B cell (primary cell): ENCODE data around the gene RELCH. TPM values are rescaled to one million over a fixed set of nuclear protein-coding genes. Genes with fewer than 3 reads are reported as not detected.

ENCODE experiments used
- ATAC-seq: fragments of 200-7000 bp; cut with Tn5 transposase; one replicate; pipeline ENCODE4 v1.10.0; 2021; ENCODE audit warnings: low read depth, mild to moderate bottlenecking, moderate number of reproducible peaks, moderate library complexity
- CTCF ChIA-PET: fragments of 350-600 bp; sonication (Branson Sonifier 250); formaldehyde crosslinking; loops from one replicate; lab custom pipeline; 2021; ENCODE audit warnings: antibody characterized with exemption, inconsistent platforms; lab: Charles Lee
- POLR2A ChIA-PET: fragments of 350-600 bp; sonication (Branson Sonifier 250); formaldehyde crosslinking; loops from one replicate; lab custom pipeline; 2021; ENCODE audit warnings: antibody characterized with exemption; lab: Charles Lee
- DNase-seq: peaks from one replicate; pipeline ENCODE4 v3.0.0; 2013
- H2AFZ ChIP-seq: 2 replicates; pipeline ENCODE4 v1.6.1; 2012; ENCODE audit warnings: mild to moderate bottlenecking, low read depth, low read length; ENCODE audit not compliant: insufficient read depth, poor library complexity, severe bottlenecking
- H3K27ac ChIP-seq, 2 donors: 1 replicate in 1 of 2; 2 replicates in 1 of 2; pipeline ENCODE4 v1.5.1; 2012 to 2013; ENCODE audit warnings: low read length in 2 of 2, mild to moderate bottlenecking in 2 of 2, moderate library complexity in 1 of 2
- H3K27me3 ChIP-seq, 4 experiments: fragments of 200-600 bp in 1 of 4; sonication (generic) in 1 of 4; replicated peaks in 1 of 4; 1 replicate in 2 of 4; 2 replicates in 2 of 4; pipeline versions ENCODE4 v1.6.1 to v1.7.0; 2013 to 2016; ENCODE audit warnings: low read length in 3 of 4, mild to moderate bottlenecking in 2 of 4, mixed read lengths in 1 of 4, moderate library complexity in 1 of 4; ENCODE audit not compliant: insufficient read depth in 4 of 4, control insufficient read depth in 3 of 4; ENCODE audit errors: control extremely low read depth in 1 of 4
- H3K36me3 ChIP-seq, 2 experiments: replicated peaks in 1 of 2; 1 replicate in 1 of 2; 2 replicates in 1 of 2; pipeline versions ENCODE4 v1.6.1 to v1.7.1; 2013; ENCODE audit warnings: low read length in 1 of 2; ENCODE audit not compliant: insufficient read depth in 2 of 2, control insufficient read depth in 1 of 2; ENCODE audit errors: control extremely low read depth in 1 of 2, extremely low read depth in 1 of 2
- H3K4me1 ChIP-seq, 2 donors: fragments of 200-600 bp in 1 of 2; sonication (generic) in 1 of 2; 1 replicate in 1 of 2; 2 replicates in 1 of 2; pipeline versions ENCODE4 v1.5.1 to v1.6.1; 2013 to 2017; ENCODE audit warnings: low read length in 2 of 2; ENCODE audit not compliant: control insufficient read depth in 2 of 2, insufficient read depth in 2 of 2
- H3K4me2 ChIP-seq: replicated peaks from 2 replicates; pipeline ENCODE3; 2012; ENCODE audit warnings: mild to moderate bottlenecking, low read depth, low read length; ENCODE audit not compliant: poor library complexity, severe bottlenecking
- H3K4me3 ChIP-seq, 5 experiments: fragments of 200-600 bp in 1 of 5; sonication (generic) in 1 of 5; 1 replicate in 3 of 5; 2 replicates in 2 of 5; pipeline versions ENCODE4 v1.5.1 to v1.7.0; 2011 to 2016; ENCODE audit warnings: low read length in 4 of 5, mild to moderate bottlenecking in 4 of 5, low read depth in 2 of 5, control low read depth in 1 of 5, moderate library complexity in 1 of 5; ENCODE audit not compliant: insufficient read depth in 1 of 5; ENCODE audit errors: control extremely low read depth in 1 of 5, extremely low read depth in 1 of 5
- H3K79me2 ChIP-seq: fragments of 200-600 bp; sonication (generic); one replicate; pipeline ENCODE4 v1.6.0; 2016; ENCODE audit warnings: low read length; ENCODE audit not compliant: control insufficient read depth, insufficient read depth
- H3K9ac ChIP-seq: fragments of 200-600 bp; sonication (generic); 2 replicates; pipeline ENCODE4 v1.6.1; 2017; ENCODE audit warnings: mild to moderate bottlenecking, low read length, moderate library complexity
- H3K9me3 ChIP-seq, 3 donors: one replicate each; pipeline versions ENCODE4 v1.6.1 to v1.7.1; 2013; ENCODE audit warnings: low read length in 2 of 3; ENCODE audit not compliant: control insufficient read depth in 2 of 3, insufficient read depth in 1 of 3; ENCODE audit errors: control extremely low read depth in 1 of 3
- H4K20me1 ChIP-seq: 2 replicates; pipeline ENCODE4 v1.6.0; 2012; ENCODE audit warnings: mild to moderate bottlenecking, low read length; ENCODE audit not compliant: insufficient read depth, control insufficient read depth, poor library complexity, severe bottlenecking
- H3K27ac Mint-ChIP-seq: one replicate; pipeline ENCODE4 v1.8.0; 2021; ENCODE audit warnings: mixed read lengths
- H3K27me3 Mint-ChIP-seq: one replicate; pipeline ENCODE4 v1.8.0; 2021; ENCODE audit warnings: mixed read lengths
- H3K4me1 Mint-ChIP-seq: one replicate; pipeline ENCODE4 v1.8.0; 2021; ENCODE audit warnings: mixed read lengths
- H3K4me3 Mint-ChIP-seq: one replicate; pipeline ENCODE4 v1.8.0; 2021; ENCODE audit warnings: mixed read lengths
- H3K9me3 Mint-ChIP-seq: one replicate; pipeline ENCODE4 v1.8.0; 2022; ENCODE audit warnings: mixed read lengths; ENCODE audit not compliant: insufficient read depth
- EZH2 ChIP-seq: IDR thresholded peaks from 2 replicates; pipeline ENCODE4 v1.6.1; 2012; ENCODE audit warnings: borderline replicate concordance, low read depth, mild to moderate bottlenecking, moderate library complexity, low read length; ENCODE audit not compliant: insufficient read depth, poor library complexity, severe bottlenecking
- WGBS: methylation state at CpG from one replicate; pipeline ENCODE4 v1.1.5; 2013; ENCODE audit warnings: missing lambda C conversion rate; ENCODE audit not compliant: insufficient coverage; 5-methylcytosine and 5-hydroxymethylcytosine counted together
- intact Hi-C: fragments of 100-400 bp; cut with micrococcal nuclease; formaldehyde crosslinking; loops from one replicate; pipeline ENCODE4 v1.10.0; 2022
- polyA plus RNA-seq: library from polyadenylated mRNA; depleted of rRNA; stranded (reverse); fragments of >200 nt; gene quantifications from 2 replicates; pipeline ENCODE4 v1.2.3, GENCODE V29; 2012
- total RNA-seq, 2 donors: library from RNA; stranded (reverse); fragments of 120-200 nt in 1 of 2; gene quantifications; 1 replicate in 1 of 2; 2 replicates in 1 of 2; pipeline versions ENCODE4 v1.2.3 to v1.2.4, GENCODE V29; 2013 to 2022
- TF ChIP-seq, protein P1 (sequence below): fragments of 200-600 bp; IDR thresholded peaks from one replicate; pipeline ENCODE4 v1.8.0; 2022; ENCODE audit warnings: antibody characterized with exemption, mild to moderate bottlenecking

The RELCH gene
- total and polyA plus RNA-seq, 2 donors (not counting 1 experiment from before 2014, with no cell fraction given), result 17.6 to 77.9 TPM

- ATAC-seq (no peak), DNase-seq (no peak)
- Mint-ChIP-seq H3K9me3 (no peaks in the 10 kb centered on the region), H3K4me1 (peaks cover 17% of the 10 kb centered on the region), H3K27me3 (no peaks in the 10 kb centered on the region), H3K4me3 (no peak overlapping the region), H3K27ac (no peak overlapping the region)
- intact Hi-C loops, result no loop called here
- H3K4me1 ChIP-seq, result peaks cover 0 to 5% of the 10 kb centered on the region in 2 donors
- no peaks in the 10 kb centered on the region for H4K20me1 ChIP-seq
- peaks cover 14% of the 10 kb centered on the region for H3K79me2 ChIP-seq
- CTCF ChIA-PET, result interaction anchor here (1.3 to 1.4 kb wide), 2 partner anchors 20 to 74 kb away, joined by 3 read pairs; no protein-coding TSS in a partner anchor
- no peak for TF ChIP-seq EZH2
- TF ChIP-seq, protein P1, sequence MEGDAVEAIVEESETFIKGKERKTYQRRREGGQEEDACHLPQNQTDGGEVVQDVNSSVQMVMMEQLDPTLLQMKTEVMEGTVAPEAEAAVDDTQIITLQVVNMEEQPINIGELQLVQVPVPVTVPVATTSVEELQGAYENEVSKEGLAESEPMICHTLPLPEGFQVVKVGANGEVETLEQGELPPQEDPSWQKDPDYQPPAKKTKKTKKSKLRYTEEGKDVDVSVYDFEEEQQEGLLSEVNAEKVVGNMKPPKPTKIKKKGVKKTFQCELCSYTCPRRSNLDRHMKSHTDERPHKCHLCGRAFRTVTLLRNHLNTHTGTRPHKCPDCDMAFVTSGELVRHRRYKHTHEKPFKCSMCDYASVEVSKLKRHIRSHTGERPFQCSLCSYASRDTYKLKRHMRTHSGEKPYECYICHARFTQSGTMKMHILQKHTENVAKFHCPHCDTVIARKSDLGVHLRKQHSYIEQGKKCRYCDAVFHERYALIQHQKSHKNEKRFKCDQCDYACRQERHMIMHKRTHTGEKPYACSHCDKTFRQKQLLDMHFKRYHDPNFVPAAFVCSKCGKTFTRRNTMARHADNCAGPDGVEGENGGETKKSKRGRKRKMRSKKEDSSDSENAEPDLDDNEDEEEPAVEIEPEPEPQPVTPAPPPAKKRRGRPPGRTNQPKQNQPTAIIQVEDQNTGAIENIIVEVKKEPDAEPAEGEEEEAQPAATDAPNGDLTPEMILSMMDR, result no peak
- H3K9ac ChIP-seq, result no peak overlapping the region
- H3K36me3 ChIP-seq, result peaks cover 0 to 3% of the 10 kb centered on the region in 2 experiments
- H3K27ac ChIP-seq, result no peak overlapping the region
- POLR2A ChIA-PET, result no interaction called here
- no peaks in the 10 kb centered on the region for H3K27me3 ChIP-seq
- no peak overlapping the region for H3K4me3 ChIP-seq
- no peak overlapping the region for H2AFZ ChIP-seq
- H3K9me3 ChIP-seq, result no peaks in the 10 kb centered on the region
- no peak overlapping the region for H3K4me2 ChIP-seq
- WGBS, result 100% methylated on average over 1 of the region's 3 CpGs
Observed at GRCh38 chr18:62175521-62175920, 11.5 kb upstream of the RELCH start.

GRCh38 chr18:62177271-62177670, 9.8 kb upstream of the RELCH start:
- H3K27ac ChIP-seq, result no peak overlapping the region
- Mint-ChIP-seq H3K4me3 (no peak overlapping the region), H3K27me3 (no peaks in the 10 kb centered on the region), H3K27ac (no peak overlapping the region), H3K4me1 (peaks cover 17% of the 10 kb centered on the region), H3K9me3 (no peaks in the 10 kb centered on the region)
- H3K9me3 ChIP-seq, result no peaks in the 10 kb centered on the region
- peaks cover 0 to 5% of the 10 kb centered on the region in 2 donors for H3K4me1 ChIP-seq
- ChIA-PET CTCF (interaction anchor here (1.0 kb wide), 1 partner anchor 23 kb away, joined by 4 read pairs; no protein-coding TSS in a partner anchor), POLR2A (no interaction called here)
- no peak overlapping the region for H2AFZ ChIP-seq
- ATAC-seq (no peak), DNase-seq (no peak)
- WGBS, result no CpG with 5 or more reads among the region's 3 CpGs
- TF ChIP-seq EZH2, result no peak
- TF ChIP-seq, protein P1, result no peak
- H4K20me1 ChIP-seq, result peaks cover 6% of the 10 kb centered on the region
- intact Hi-C loops, result no loop called here
- no peaks in the 10 kb centered on the region for H3K27me3 ChIP-seq
- H3K4me3 ChIP-seq, result no peak overlapping the region
- peaks cover 18% of the 10 kb centered on the region for H3K79me2 ChIP-seq
- peaks cover 0 to 3% of the 10 kb centered on the region in 2 experiments for H3K36me3 ChIP-seq
- H3K4me2 ChIP-seq, result no peak overlapping the region
- no peak overlapping the region for H3K9ac ChIP-seq
